K562 (cell line): Measurements from ENCODE around the gene PRR7. TPM values are rescaled to one million over a fixed set of nuclear protein-coding genes. Genes with fewer than 3 reads are reported as not detected.

Experiments used
- HNRNPLL ChIP-seq: fragments of 200-400 bp; formaldehyde crosslinking; IDR thresholded peaks from 2 replicates; pipeline ENCODE4 v1.6.1; 2017; ENCODE audit warnings: low read length, low read depth, mild to moderate bottlenecking; ENCODE audit not compliant: poor library complexity, severe bottlenecking
- HNRNPUL1 ChIP-seq: fragments of 200-400 bp; formaldehyde crosslinking; IDR thresholded peaks from 2 replicates; pipeline ENCODE4 v1.6.1; 2017; ENCODE audit warnings: low read length
- POLR2A ChIP-seq: fragments of 450-650 bp; conservative IDR thresholded peaks from 2 replicates; pipeline ENCODE4 v1.6.1; 2016
- SIX5 ChIP-seq, 2 experiments: IDR thresholded peaks; 2 replicates each; pipeline ENCODE4 v1.6.1; 2011; ENCODE audit warnings: low read length in 2 of 2, borderline replicate concordance in 1 of 2, low read depth in 1 of 2, mild to moderate bottlenecking in 1 of 2, moderate library complexity in 1 of 2; ENCODE audit not compliant: insufficient read depth in 1 of 2
- SRSF1 ChIP-seq: fragments of 200-400 bp; formaldehyde crosslinking; IDR thresholded peaks from 2 replicates; pipeline ENCODE4 v1.6.1; 2017; ENCODE audit warnings: mild to moderate bottlenecking, low read depth, low read length, moderate library complexity
- TAF9B ChIP-seq: fragments of 450-650 bp; IDR thresholded peaks from 2 replicates; pipeline ENCODE4 v1.6.1; 2018; ENCODE audit warnings: mild to moderate bottlenecking; ENCODE audit not compliant: partially characterized antibody
- ZBTB1 ChIP-seq: sonication (generic); formaldehyde crosslinking; IDR thresholded peaks from 2 replicates; pipeline ENCODE4 v1.8.1; 2023; ENCODE audit warnings: missing genetic modification reagents, low read depth, mild to moderate bottlenecking, borderline replicate concordance
- ZNF282 ChIP-seq: sonication (generic); formaldehyde crosslinking; IDR thresholded peaks from 2 replicates; pipeline ENCODE4 v1.8.1; 2023; ENCODE audit warnings: missing genetic modification reagents
- polyA plus RNA-seq, 8 experiments: library from polyadenylated mRNA; depleted of rRNA in 4 of 8; stranded (reverse) in 5 of 8; unstranded in 3 of 8; fragments of >200 nt; fragmentation: Nextera tagmentation in 2 of 8; fragmentation: Illumina TruSeq in 1 of 8; extraction: Ambion mirVana in 2 of 8; extraction: Trizol in 1 of 8; gene quantifications; 2 replicates each; pipeline versions ENCODE4 v1.2.1 to v1.2.3, GENCODE V29; 2011 to 2014; ENCODE audit warnings: inconsistent platforms in 1 of 8, missing spikeins in 1 of 8
- total RNA-seq, 7 experiments: library from RNA; depleted of rRNA in 6 of 7; stranded (reverse); fragments of >200 nt in 6 of 7; fragmentation: Illumina TruSeq in 2 of 7; extraction: Trizol in 2 of 7; gene quantifications; 2 replicates each; pipeline versions ENCODE4 v1.2.1 to v1.2.3, GENCODE V29; 2011 to 2021; ENCODE audit warnings: low replicate concordance in 1 of 7
- TF ChIP-seq, protein P1 (sequence below): sonication (generic); formaldehyde crosslinking; IDR thresholded peaks from 2 replicates; pipeline ENCODE4 v1.8.0; 2022; ENCODE audit warnings: missing genetic modification reagents, mild to moderate bottlenecking, borderline replicate concordance
- TF ChIP-seq, protein P2 (sequence below), 3 experiments: fragments of 200-800 bp in 1 of 3; fragments of 250-450 bp in 1 of 3; fragments of 450-650 bp in 1 of 3; sonication (Bioruptor Pico) in 1 of 3; sonication (Bioruptor generic) in 1 of 3; formaldehyde crosslinking in 1 of 3; IDR thresholded peaks; 2 replicates each; pipeline versions ENCODE4 v1.6.1 to v1.8.0; 2016 to 2022; ENCODE audit warnings: mild to moderate bottlenecking in 2 of 3, missing genetic modification characterization in 2 of 3, missing compliant biosample characterization in 1 of 3, moderate library complexity in 1 of 3
- TF ChIP-seq, protein P3 (sequence below): sonication (generic); formaldehyde crosslinking; IDR thresholded peaks from 2 replicates; pipeline ENCODE4 v1.8.0; 2023; ENCODE audit warnings: missing genetic modification reagents, mild to moderate bottlenecking, borderline replicate concordance
- TF ChIP-seq, protein P4 (sequence below): fragments of 250-450 bp; sonication (Bioruptor Pico); IDR thresholded peaks from 2 replicates; pipeline ENCODE4 v1.4.0; 2020; ENCODE audit warnings: borderline replicate concordance

Gene PRR7
- total and polyA plus RNA-seq, 9 of the 15 experiments (the other 6 are each of a cell fraction or from before 2014, with no cell fraction given), result 0.80 to 11.3 (median 10.4) TPM; not detected in 4

DNA sequence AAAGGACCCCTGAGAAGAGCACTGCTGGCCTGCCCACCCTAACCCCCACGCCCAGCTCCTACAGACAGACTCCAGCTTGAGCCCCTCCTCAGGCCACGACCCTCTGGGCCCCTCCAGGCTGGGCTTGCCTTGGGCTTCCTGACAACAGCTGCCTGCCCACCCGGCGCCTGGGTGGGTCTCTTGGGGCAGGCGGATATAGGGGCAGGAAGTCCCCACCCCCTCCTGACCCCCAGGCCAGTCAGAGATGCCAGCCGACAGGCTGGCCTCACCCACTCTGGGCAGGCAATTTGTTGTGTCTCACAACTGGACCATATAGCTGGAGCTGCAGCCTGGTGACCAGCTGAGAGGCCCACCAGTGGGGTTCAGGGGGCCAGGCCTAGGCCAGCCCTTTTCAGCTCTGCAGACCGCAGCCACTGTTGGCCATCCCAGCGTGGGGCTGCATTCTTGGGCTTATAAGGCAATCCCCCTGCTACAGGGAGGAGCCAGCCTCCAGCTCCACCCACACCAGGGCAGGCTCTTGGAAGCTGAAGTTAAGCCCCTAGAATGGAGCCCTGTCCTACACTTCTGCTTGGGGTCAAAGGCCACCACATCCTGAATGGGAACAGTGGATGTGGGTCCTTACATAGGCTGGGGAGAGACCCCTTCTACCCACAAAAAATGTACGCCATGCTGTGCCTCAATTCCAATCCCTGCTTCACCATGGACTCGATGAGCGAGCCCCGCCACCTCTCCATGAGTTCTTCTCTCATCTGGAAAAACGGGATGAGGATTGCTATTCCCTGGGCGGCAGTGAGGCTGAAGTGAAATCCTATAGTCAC is 48.8 kb downstream of the PRR7 start (continued):
- TF ChIP-seq, protein P1, sequence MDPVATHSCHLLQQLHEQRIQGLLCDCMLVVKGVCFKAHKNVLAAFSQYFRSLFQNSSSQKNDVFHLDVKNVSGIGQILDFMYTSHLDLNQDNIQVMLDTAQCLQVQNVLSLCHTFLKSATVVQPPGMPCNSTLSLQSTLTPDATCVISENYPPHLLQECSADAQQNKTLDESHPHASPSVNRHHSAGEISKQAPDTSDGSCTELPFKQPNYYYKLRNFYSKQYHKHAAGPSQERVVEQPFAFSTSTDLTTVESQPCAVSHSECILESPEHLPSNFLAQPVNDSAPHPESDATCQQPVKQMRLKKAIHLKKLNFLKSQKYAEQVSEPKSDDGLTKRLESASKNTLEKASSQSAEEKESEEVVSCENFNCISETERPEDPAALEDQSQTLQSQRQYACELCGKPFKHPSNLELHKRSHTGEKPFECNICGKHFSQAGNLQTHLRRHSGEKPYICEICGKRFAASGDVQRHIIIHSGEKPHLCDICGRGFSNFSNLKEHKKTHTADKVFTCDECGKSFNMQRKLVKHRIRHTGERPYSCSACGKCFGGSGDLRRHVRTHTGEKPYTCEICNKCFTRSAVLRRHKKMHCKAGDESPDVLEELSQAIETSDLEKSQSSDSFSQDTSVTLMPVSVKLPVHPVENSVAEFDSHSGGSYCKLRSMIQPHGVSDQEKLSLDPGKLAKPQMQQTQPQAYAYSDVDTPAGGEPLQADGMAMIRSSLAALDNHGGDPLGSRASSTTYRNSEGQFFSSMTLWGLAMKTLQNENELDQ (CRISPR knock-in tag), result no peak
- TF ChIP-seq SRSF1 (no peak), TAF9B (no peak), HNRNPUL1 (no peak), ZNF282 (no peak), HNRNPLL (no peak), POLR2A (0 out of 2 replicates have a peak, but pooled peaks have one; percentile 48), ZBTB1 (CRISPR knock-in tag) (no peak), SIX5 (IDR thresholded peaks at IDR 0.05; ENCODE audit: borderline replicate concordance in 1 of 2, insufficient read depth in 1 of 2, low read depth in 1 of 2, low read length in 2 of 2) (no peak)
- TF ChIP-seq, protein P2, sequence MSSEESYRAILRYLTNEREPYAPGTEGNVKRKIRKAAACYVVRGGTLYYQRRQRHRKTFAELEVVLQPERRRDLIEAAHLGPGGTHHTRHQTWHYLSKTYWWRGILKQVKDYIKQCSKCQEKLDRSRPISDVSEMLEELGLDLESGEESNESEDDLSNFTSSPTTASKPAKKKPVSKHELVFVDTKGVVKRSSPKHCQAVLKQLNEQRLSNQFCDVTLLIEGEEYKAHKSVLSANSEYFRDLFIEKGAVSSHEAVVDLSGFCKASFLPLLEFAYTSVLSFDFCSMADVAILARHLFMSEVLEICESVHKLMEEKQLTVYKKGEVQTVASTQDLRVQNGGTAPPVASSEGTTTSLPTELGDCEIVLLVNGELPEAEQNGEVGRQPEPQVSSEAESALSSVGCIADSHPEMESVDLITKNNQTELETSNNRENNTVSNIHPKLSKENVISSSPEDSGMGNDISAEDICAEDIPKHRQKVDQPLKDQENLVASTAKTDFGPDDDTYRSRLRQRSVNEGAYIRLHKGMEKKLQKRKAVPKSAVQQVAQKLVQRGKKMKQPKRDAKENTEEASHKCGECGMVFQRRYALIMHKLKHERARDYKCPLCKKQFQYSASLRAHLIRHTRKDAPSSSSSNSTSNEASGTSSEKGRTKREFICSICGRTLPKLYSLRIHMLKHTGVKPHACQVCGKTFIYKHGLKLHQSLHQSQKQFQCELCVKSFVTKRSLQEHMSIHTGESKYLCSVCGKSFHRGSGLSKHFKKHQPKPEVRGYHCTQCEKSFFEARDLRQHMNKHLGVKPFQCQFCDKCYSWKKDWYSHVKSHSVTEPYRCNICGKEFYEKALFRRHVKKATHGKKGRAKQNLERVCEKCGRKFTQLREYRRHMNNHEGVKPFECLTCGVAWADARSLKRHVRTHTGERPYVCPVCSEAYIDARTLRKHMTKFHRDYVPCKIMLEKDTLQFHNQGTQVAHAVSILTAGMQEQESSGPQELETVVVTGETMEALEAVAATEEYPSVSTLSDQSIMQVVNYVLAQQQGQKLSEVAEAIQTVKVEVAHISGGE (CRISPR knock-in tag; IDR thresholded peaks at IDR 0.05), result no peak; a peak in 1 of 6 replicates
- TF ChIP-seq, protein P3, sequence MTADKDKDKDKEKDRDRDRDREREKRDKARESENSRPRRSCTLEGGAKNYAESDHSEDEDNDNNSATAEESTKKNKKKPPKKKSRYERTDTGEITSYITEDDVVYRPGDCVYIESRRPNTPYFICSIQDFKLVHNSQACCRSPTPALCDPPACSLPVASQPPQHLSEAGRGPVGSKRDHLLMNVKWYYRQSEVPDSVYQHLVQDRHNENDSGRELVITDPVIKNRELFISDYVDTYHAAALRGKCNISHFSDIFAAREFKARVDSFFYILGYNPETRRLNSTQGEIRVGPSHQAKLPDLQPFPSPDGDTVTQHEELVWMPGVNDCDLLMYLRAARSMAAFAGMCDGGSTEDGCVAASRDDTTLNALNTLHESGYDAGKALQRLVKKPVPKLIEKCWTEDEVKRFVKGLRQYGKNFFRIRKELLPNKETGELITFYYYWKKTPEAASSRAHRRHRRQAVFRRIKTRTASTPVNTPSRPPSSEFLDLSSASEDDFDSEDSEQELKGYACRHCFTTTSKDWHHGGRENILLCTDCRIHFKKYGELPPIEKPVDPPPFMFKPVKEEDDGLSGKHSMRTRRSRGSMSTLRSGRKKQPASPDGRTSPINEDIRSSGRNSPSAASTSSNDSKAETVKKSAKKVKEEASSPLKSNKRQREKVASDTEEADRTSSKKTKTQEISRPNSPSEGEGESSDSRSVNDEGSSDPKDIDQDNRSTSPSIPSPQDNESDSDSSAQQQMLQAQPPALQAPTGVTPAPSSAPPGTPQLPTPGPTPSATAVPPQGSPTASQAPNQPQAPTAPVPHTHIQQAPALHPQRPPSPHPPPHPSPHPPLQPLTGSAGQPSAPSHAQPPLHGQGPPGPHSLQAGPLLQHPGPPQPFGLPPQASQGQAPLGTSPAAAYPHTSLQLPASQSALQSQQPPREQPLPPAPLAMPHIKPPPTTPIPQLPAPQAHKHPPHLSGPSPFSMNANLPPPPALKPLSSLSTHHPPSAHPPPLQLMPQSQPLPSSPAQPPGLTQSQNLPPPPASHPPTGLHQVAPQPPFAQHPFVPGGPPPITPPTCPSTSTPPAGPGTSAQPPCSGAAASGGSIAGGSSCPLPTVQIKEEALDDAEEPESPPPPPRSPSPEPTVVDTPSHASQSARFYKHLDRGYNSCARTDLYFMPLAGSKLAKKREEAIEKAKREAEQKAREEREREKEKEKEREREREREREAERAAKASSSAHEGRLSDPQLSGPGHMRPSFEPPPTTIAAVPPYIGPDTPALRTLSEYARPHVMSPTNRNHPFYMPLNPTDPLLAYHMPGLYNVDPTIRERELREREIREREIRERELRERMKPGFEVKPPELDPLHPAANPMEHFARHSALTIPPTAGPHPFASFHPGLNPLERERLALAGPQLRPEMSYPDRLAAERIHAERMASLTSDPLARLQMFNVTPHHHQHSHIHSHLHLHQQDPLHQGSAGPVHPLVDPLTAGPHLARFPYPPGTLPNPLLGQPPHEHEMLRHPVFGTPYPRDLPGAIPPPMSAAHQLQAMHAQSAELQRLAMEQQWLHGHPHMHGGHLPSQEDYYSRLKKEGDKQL (CRISPR knock-in tag), result no peak
- TF ChIP-seq, protein P4, sequence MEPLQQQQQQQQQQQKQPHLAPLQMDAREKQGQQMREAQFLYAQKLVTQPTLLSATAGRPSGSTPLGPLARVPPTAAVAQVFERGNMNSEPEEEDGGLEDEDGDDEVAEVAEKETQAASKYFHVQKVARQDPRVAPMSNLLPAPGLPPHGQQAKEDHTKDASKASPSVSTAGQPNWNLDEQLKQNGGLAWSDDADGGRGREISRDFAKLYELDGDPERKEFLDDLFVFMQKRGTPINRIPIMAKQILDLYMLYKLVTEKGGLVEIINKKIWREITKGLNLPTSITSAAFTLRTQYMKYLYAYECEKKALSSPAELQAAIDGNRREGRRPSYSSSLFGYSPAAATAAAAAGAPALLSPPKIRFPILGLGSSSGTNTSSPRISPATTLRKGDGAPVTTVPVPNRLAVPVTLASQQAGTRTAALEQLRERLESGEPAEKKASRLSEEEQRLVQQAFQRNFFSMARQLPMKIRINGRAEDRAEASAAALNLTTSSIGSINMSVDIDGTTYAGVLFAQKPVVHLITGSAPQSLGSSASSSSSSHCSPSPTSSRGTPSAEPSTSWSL, result no peak
